H1 (cell line): Measurements from ENCODE around the gene MYH3. TPM values are rescaled to one million over a fixed set of nuclear protein-coding genes. Genes with fewer than 3 reads are reported as not detected.
"Not testable (repeated sequence)": the region's sequence is repeated elsewhere in the genome, so short reads cannot be mapped to it uniquely, and the experiment has no call there.

ENCODE experiments used
- CTCF ChIA-PET: fragments of 300-600 bp; sonication (Branson Sonifier 250); formaldehyde crosslinking; loops from one replicate; lab custom pipeline; 2021; ENCODE audit not compliant: partially characterized antibody; lab: Charles Lee
- POLR2A ChIA-PET: fragments of 300-600 bp; sonication (Branson Sonifier 250); formaldehyde crosslinking; loops from one replicate; lab custom pipeline; 2021; ENCODE audit warnings: inconsistent platforms; ENCODE audit not compliant: partially characterized antibody; lab: Charles Lee
- DNase-seq, 2 experiments: peaks; one replicate each; pipeline versions ENCODE4 v3.0.0 to v3.0.0-alpha.2; 2010 to 2022; ENCODE audit warnings: low spot score in 2 of 2, low read depth in 1 of 2, mixed read lengths in 1 of 2
- FAIRE-seq: peaks from 2 replicates; lab custom pipeline; 2011; peaks lifted over from hg19 to GRCh38; lab: Jason Lieb, UNC
- H2AFZ ChIP-seq: 2 replicates; pipeline ENCODE4 v1.8.1; 2012; ENCODE audit warnings: low read length, inconsistent platforms
- H2AK5ac ChIP-seq: 2 replicates; pipeline ENCODE4 v1.6.1; 2013; ENCODE audit warnings: low read depth, low read length
- H2BK120ac ChIP-seq: replicated peaks from 2 replicates; pipeline ENCODE3; 2013; ENCODE audit warnings: low read depth, low read length, inconsistent platforms
- H2BK12ac ChIP-seq: 2 replicates; pipeline ENCODE4 v1.6.1; 2013; ENCODE audit warnings: low read depth, low read length
- H2BK15ac ChIP-seq: 2 replicates; pipeline ENCODE4 v1.6.1; 2013; ENCODE audit warnings: low read length
- H2BK20ac ChIP-seq: 2 replicates; pipeline ENCODE4 v1.6.1; 2013; ENCODE audit warnings: low read length
- H2BK5ac ChIP-seq: 2 replicates; pipeline ENCODE4 v1.6.1; 2013; ENCODE audit warnings: low read depth, low read length
- H3K14ac ChIP-seq: 2 replicates; pipeline ENCODE4 v1.6.1; 2013; ENCODE audit warnings: inconsistent platforms; ENCODE audit not compliant: insufficient read length
- H3K18ac ChIP-seq: 2 replicates; pipeline ENCODE4 v1.6.1; 2013; ENCODE audit warnings: low read length; ENCODE audit errors: extremely low read depth
- H3K23ac ChIP-seq: 2 replicates; pipeline ENCODE4 v1.6.1; 2013; ENCODE audit warnings: inconsistent platforms; ENCODE audit not compliant: insufficient read length
- H3K23me2 ChIP-seq: 2 replicates; pipeline ENCODE4 v1.6.1; 2013; ENCODE audit warnings: low read depth, low read length
- H3K27ac ChIP-seq: 2 replicates; pipeline ENCODE4 v1.6.1; 2011; ENCODE audit warnings: low read depth, low read length, inconsistent platforms
- H3K27me3 ChIP-seq, 4 experiments: replicated peaks in 1 of 4; 1 replicate in 1 of 4; 2 replicates in 3 of 4; pipeline versions ENCODE4 v1.6.1 to v1.8.1; 2011 to 2013; ENCODE audit warnings: low read length in 3 of 4, mild to moderate bottlenecking in 3 of 4, inconsistent platforms in 2 of 4, mixed read lengths in 2 of 4, moderate library complexity in 1 of 4; ENCODE audit not compliant: control insufficient read depth in 3 of 4, insufficient read depth in 3 of 4; ENCODE audit errors: extremely low read depth in 1 of 4
- H3K36me3 ChIP-seq, 4 experiments: 2 replicates each; pipeline versions ENCODE4 v1.6.1 to v1.8.1; 2011 to 2013; ENCODE audit warnings: mild to moderate bottlenecking in 4 of 4, low read length in 3 of 4, moderate library complexity in 2 of 4, control low read depth in 1 of 4, inconsistent platforms in 1 of 4; ENCODE audit not compliant: insufficient read depth in 4 of 4, control insufficient read depth in 2 of 4
- H3K4ac ChIP-seq: replicated peaks from 2 replicates; pipeline ENCODE3; 2013; ENCODE audit warnings: low read length, low read depth, mixed read lengths, inconsistent platforms; ENCODE audit not compliant: insufficient read length
- H3K4me1 ChIP-seq, 4 experiments: replicated peaks in 1 of 4; 1 replicate in 1 of 4; 2 replicates in 3 of 4; pipeline versions ENCODE4 v1.6.1 to v1.8.1; 2011 to 2013; ENCODE audit warnings: low read length in 3 of 4, inconsistent platforms in 2 of 4, mixed read lengths in 1 of 4; ENCODE audit not compliant: insufficient read depth in 4 of 4, control insufficient read depth in 3 of 4
- H3K4me2 ChIP-seq, 2 experiments: 2 replicates each; pipeline versions ENCODE4 v1.6.1 to v1.8.1; 2011 to 2013; ENCODE audit warnings: low read depth in 2 of 2, low read length in 2 of 2, control low read depth in 1 of 2, inconsistent platforms in 1 of 2, mild to moderate bottlenecking in 1 of 2; ENCODE audit not compliant: insufficient read depth in 1 of 2
- H3K4me3 ChIP-seq, 4 experiments: fragments of 200-600, 300-600 bp in 1 of 4; sonication (generic), shearing (Covaris generic), sonication (Bioruptor Twin) in 1 of 4; 2 replicates each; pipeline versions ENCODE4 v1.5.1 to v1.8.1; 2011 to 2016; ENCODE audit warnings: low read length in 4 of 4, low read depth in 3 of 4, control low read depth in 2 of 4, inconsistent platforms in 2 of 4, mild to moderate bottlenecking in 2 of 4, mixed read lengths in 1 of 4, moderate library complexity in 1 of 4; ENCODE audit not compliant: insufficient read depth in 2 of 4; ENCODE audit errors: extremely low read depth in 1 of 4
- H3K56ac ChIP-seq: replicated peaks from 2 replicates; pipeline ENCODE3; 2013; ENCODE audit warnings: low read depth, mild to moderate bottlenecking, mixed read lengths, low read length, inconsistent platforms; ENCODE audit not compliant: insufficient read length
- H3K79me1 ChIP-seq: 2 replicates; pipeline ENCODE4 v1.6.1; 2013; ENCODE audit warnings: low read depth, low read length, control low read depth
- H3K79me2 ChIP-seq, 2 experiments: 2 replicates each; pipeline versions ENCODE4 v1.6.1 to v1.8.1; 2012 to 2013; ENCODE audit warnings: low read length in 2 of 2, mild to moderate bottlenecking in 2 of 2, inconsistent platforms in 1 of 2; ENCODE audit not compliant: insufficient read depth in 2 of 2, control insufficient read depth in 1 of 2
- H3K9ac ChIP-seq, 4 experiments: replicated peaks in 1 of 4; 1 replicate in 1 of 4; 2 replicates in 3 of 4; pipeline versions ENCODE4 v1.6.1 to v1.8.1; 2011 to 2013; ENCODE audit warnings: low read depth in 3 of 4, low read length in 3 of 4, control low read depth in 2 of 4, mild to moderate bottlenecking in 2 of 4, moderate library complexity in 2 of 4, inconsistent platforms in 1 of 4; ENCODE audit errors: extremely low read depth in 1 of 4
- H3K9me3 ChIP-seq, 2 experiments: 2 replicates each; pipeline versions ENCODE4 v1.6.1 to v1.8.1; 2012 to 2013; ENCODE audit warnings: mild to moderate bottlenecking in 2 of 2, moderate library complexity in 2 of 2, control low read depth in 1 of 2, inconsistent platforms in 1 of 2, low read depth in 1 of 2, low read length in 1 of 2, mixed read lengths in 1 of 2; ENCODE audit not compliant: insufficient read depth in 2 of 2
- H4K20me1 ChIP-seq, 2 experiments: replicated peaks in 1 of 2; 2 replicates each; pipeline versions ENCODE3 to v1.8.1; 2011 to 2013; ENCODE audit warnings: inconsistent platforms in 2 of 2, low read length in 2 of 2, mild to moderate bottlenecking in 1 of 2; ENCODE audit not compliant: insufficient read depth in 2 of 2, control insufficient read depth in 1 of 2
- H4K5ac ChIP-seq: 2 replicates; pipeline ENCODE4 v1.6.1; 2013; ENCODE audit warnings: low read length, low read depth, mixed read lengths, inconsistent platforms; ENCODE audit not compliant: insufficient read length
- H4K8ac ChIP-seq: 2 replicates; pipeline ENCODE4 v1.8.0; 2013; ENCODE audit warnings: mild to moderate bottlenecking, moderate library complexity, low read length, inconsistent platforms; ENCODE audit not compliant: insufficient read depth; ENCODE audit errors: extremely low read depth
- H4K91ac ChIP-seq: replicated peaks from 2 replicates; pipeline ENCODE3; 2013; ENCODE audit warnings: low read length, mixed read lengths, inconsistent platforms; ENCODE audit not compliant: insufficient read length
- PHF8 ChIP-seq: fragments of 200-600 bp; sonication (generic); conservative IDR thresholded peaks from 2 replicates; pipeline ENCODE4 v1.7.1; 2012; ENCODE audit warnings: low read depth, mild to moderate bottlenecking, inconsistent platforms, low read length, moderate library complexity
- SIRT6 ChIP-seq: IDR thresholded peaks from one replicate; pipeline ENCODE4 v1.7.1; 2012; ENCODE audit warnings: low read length, inconsistent platforms
- TAF1 ChIP-seq: IDR thresholded peaks from 2 replicates; pipeline ENCODE4 v1.6.1; 2011; ENCODE audit warnings: mild to moderate bottlenecking, low read depth, low read length
- WGBS, 2 experiments: shearing (Covaris generic) in 1 of 2; methylation state at CpG; one replicate each; pipeline versions ENCODE4 v1.1.6 to v1.1.7; 2013 to 2015; ENCODE audit warnings: low lambda C conversion rate in 2 of 2, mixed read lengths in 2 of 2, inconsistent platforms in 1 of 2, low coverage in 1 of 2, missing lambda C conversion rate in 1 of 2; ENCODE audit not compliant: insufficient replicate concordance in 2 of 2, insufficient coverage in 1 of 2, insufficient read length in 1 of 2; ENCODE audit errors: extremely low coverage in 1 of 2, missing lambda C conversion rate in 1 of 2; 5-methylcytosine and 5-hydroxymethylcytosine counted together
- polyA plus RNA-seq, 7 experiments: library from polyadenylated mRNA; depleted of rRNA in 3 of 7; stranded (reverse) in 5 of 7; unstranded in 2 of 7; fragments of >200 nt in 5 of 7; fragments of 200-250 nt in 2 of 7; gene quantifications; 1 replicate in 5 of 7; 2 replicates in 1 of 7; 4 replicates in 1 of 7; pipeline versions ENCODE4 v1.2.1 to v1.2.3, GENCODE V29; 2011 to 2013; ENCODE audit warnings: missing spikeins in 2 of 7, mixed read lengths in 2 of 7
- total RNA-seq: library from RNA; stranded (reverse); fragmentation: NEBNext Ultra II Directional; extraction: Animal tissue kit (Norgen Biotek cat#: 25700); gene quantifications from 2 replicates; pipeline ENCODE4 v1.2.1, GENCODE V29; 2021

MYH3 gene
- total and polyA plus RNA-seq, 2 of the 8 experiments (the other 6 are each of a cell fraction or from before 2014, with no cell fraction given), result 0.65 to 1.8 TPM

DNA sequence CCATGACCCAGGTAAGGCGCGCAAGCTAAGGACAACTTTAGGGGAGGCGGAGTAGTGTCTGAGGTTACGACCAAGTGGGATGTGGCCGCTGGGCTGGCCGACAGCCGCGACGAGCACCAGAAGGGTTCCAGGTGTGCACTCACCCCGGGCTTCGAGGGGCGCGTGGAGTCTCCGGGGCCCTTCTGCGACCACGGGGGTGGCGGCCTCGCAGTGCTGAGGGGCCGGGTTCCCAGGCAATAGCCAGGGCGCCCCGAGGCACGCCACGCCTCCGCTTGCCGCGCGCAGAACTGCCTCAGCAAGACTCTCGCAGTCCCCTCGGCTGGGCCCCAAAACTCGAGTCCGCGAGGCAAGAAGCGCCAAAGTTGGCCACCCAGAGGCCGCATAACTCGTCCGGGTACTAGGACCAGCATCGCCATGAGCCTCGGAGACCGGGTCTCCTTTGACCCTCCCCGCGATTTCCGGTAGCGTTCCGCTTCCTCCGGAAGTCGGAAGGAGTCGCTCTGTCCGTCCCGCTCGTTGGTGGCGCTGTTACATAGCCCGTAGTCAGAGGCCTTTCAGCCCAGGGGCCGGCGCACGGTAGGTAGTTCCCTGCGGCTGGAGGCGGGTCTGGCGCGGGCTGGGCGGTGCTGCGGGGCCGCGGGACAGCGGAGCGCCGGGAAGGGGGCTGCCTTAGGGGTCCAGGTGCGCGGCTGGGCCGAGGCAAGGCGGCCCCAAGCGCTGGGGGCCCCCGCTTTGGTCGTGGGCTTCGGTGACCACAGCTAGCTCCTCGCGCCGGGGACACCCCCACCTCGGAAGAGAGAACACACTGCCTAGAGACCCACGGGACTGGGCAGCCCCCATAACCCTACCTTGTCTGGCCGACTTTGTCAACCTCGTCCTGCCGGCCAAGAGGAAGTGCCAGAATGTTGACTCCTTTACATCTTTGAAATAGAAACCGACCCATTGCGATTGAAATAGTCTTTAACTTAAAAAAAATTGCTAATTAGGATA lies 40.3 kb upstream of the MYH3 start, which contains the start of the genes ADPRM and SCO1 (continued):
- TF ChIP-seq TAF1 (peak; percentile 94), SIRT6 (no peak), PHF8 (peak; percentile 92)

DNA sequence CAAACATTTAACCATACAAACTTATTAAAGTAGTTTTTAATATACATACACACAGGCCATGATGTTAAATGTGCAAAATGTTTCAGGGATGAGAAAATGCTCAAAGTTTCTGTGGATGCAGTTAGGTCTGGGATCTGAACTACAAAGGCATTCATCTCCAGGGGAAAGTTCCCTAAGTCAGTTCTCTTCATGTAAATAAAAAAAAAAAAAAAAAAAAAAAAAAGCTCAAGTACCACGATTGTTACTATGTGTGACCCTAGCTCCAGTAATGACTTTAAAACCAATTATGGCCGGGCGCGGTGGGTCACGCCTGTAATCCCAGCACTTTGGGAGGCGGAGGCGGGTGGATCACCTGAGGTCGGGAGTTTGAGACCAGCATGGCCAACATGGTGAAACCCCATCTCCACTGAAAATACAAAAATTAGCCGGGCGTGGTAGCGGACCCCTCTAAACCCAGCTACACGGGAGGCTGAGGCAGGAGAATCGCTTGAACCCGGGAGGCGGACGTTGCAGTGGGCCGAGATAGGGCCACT lies 38.8 kb upstream of the MYH3 start:
- not testable (repeated sequence) for H3K23me2 ChIP-seq, FAIRE-seq, H3K4ac ChIP-seq, H4K5ac ChIP-seq, H2AK5ac ChIP-seq, H2BK5ac ChIP-seq, H2BK120ac ChIP-seq, H2BK12ac ChIP-seq, H3K4me1 ChIP-seq, H2AFZ ChIP-seq, H4K8ac ChIP-seq, H3K56ac ChIP-seq, DNase-seq, H4K91ac ChIP-seq, H3K18ac ChIP-seq, H3K23ac ChIP-seq, H2BK20ac ChIP-seq, H3K79me1 ChIP-seq, H3K27ac ChIP-seq, H3K9me3 ChIP-seq, H2BK15ac ChIP-seq, H3K27me3 ChIP-seq, H4K20me1 ChIP-seq, H3K14ac ChIP-seq
- H3K36me3 ChIP-seq, result peaks cover 2 to 49% (median 29%) of the 10 kb centered on the region in 4 experiments; a peak in 6 of 8 replicates
- H3K4me2 ChIP-seq, result peak overlapping the region; percentile 79 to 91
- H3K4me3 ChIP-seq, result peak overlapping the region; percentile 76 to 97 (median 84); a peak in 7 of 8 replicates
- 95% methylated on average over 17 of the region's 17 CpGs; no CpG with 5 or more reads in 1 of the 2 experiments for WGBS, 2 experiments
- POLR2A ChIA-PET, result interaction anchor here (1.0 to 2.2 kb wide), 5 partner anchors 10 to 35 kb away, joined by 3 to 9 read pairs (median 3); partner anchors contain the start of gene TMEM220
- H3K79me2 ChIP-seq, result peaks cover 8 to 72% of the 10 kb centered on the region in 2 experiments
- H3K9ac ChIP-seq, result peak overlapping the region in 2 of 4 experiments; percentile 88 to 92; a peak in 2 of 7 replicates
- CTCF ChIA-PET, result interaction anchor here (1.0 to 2.5 kb wide), 5 partner anchors 11 to 66 kb away, joined by 3 to 17 read pairs (median 7); no protein-coding TSS in a partner anchor
